HG03103 (cell line): ENCODE results near the gene ALKBH5.

Experiments used
- ATAC-seq: cut with Tn5 transposase; IDR thresholded peaks from one replicate; pipeline ENCODE4 v1.9.1; 2021; ENCODE audit warnings: low read depth; ENCODE audit not compliant: unreplicated experiment

The ALKBH5 gene

GRCh38 chr17:18157354-18157985, 26.2 kb upstream of the ALKBH5 start:
- ATAC-seq: no peak

- ATAC-seq: peak; percentile 46
These were observed 25.5 kb upstream of the ALKBH5 start for GRCh38 chr17:18158022-18158600.

GRCh38 chr17:18159551-18160120, 24.0 kb upstream of the ALKBH5 start:
- no peak for ATAC-seq

GRCh38 chr17:18160128-18160856, 23.3 kb upstream of the ALKBH5 start:
- ATAC-seq: no peak

- ATAC-seq: no peak
These were observed 22.2 kb upstream of the ALKBH5 start for GRCh38 chr17:18161207-18162145.

GRCh38 chr17:18163547-18163946, 20.1 kb upstream of the ALKBH5 start:
- ATAC-seq: no peak

GRCh38 chr17:18166894-18167293, 16.7 kb upstream of the ALKBH5 start:
- ATAC-seq: no peak

GRCh38 chr17:18167421-18167820, 16.2 kb upstream of the ALKBH5 start:
- no peak for ATAC-seq

- no peak for ATAC-seq
These were observed 10.9 kb upstream of the ALKBH5 start for GRCh38 chr17:18172531-18173278.

- ATAC-seq: no peak
These were observed 9.9 kb upstream of the ALKBH5 start for GRCh38 chr17:18173740-18174139.

- no peak for ATAC-seq
These were observed 7.5 kb upstream of the ALKBH5 start for GRCh38 chr17:18176176-18176575.

GRCh38 chr17:18177133-18177532, 6.5 kb upstream of the ALKBH5 start:
- ATAC-seq: no peak

- no peak for ATAC-seq
These were observed 5.9 kb upstream of the ALKBH5 start for GRCh38 chr17:18177722-18178121.

GRCh38 chr17:18179196-18179595, 4.4 kb upstream of the ALKBH5 start:
- no peak for ATAC-seq

GRCh38 chr17:18179804-18180203, 3.8 kb upstream of the ALKBH5 start:
- no peak for ATAC-seq

- ATAC-seq: no peak
These were observed 2.3 kb upstream of the ALKBH5 start for GRCh38 chr17:18181358-18181757.

- no peak for ATAC-seq
These were observed 1.3 kb upstream of the ALKBH5 start for GRCh38 chr17:18182110-18182977.

- peak; percentile 22 for ATAC-seq
These were observed 672 bp upstream of the ALKBH5 start for GRCh38 chr17:18182978-18183333.
